SK-N-MC (cell line): ENCODE data around the gene AKT3.

Experiments used
- DNase-seq: peaks from one replicate; pipeline ENCODE4 v3.0.0-alpha.2; 2011; ENCODE audit warnings: low read depth, low spot score
- H3K27ac ChIP-seq: fragments of 200-600 bp; sonication (generic); 2 replicates; pipeline ENCODE4 v1.5.1; 2016; ENCODE audit warnings: mixed run types
- H3K36me3 ChIP-seq: fragments of 200-600 bp; sonication (generic); 2 replicates; pipeline ENCODE4 v1.6.1; 2017; ENCODE audit warnings: antibody characterized with exemption, low read length, mixed read lengths; ENCODE audit not compliant: insufficient read depth
- H3K4me3 ChIP-seq: fragments of 200-600 bp; sonication (generic); 2 replicates; pipeline ENCODE4 v1.5.1; 2016
- H3K9ac ChIP-seq: fragments of 200-600 bp; sonication (generic); 2 replicates; pipeline ENCODE4 v1.8.0; 2017; ENCODE audit warnings: mixed run types, mixed read lengths; ENCODE audit not compliant: insufficient read length
- H3K9me3 ChIP-seq: fragments of 200-600 bp; sonication (generic); 2 replicates; pipeline ENCODE4 v1.6.1; 2017; ENCODE audit warnings: low read depth, mild to moderate bottlenecking, antibody characterized with exemption, low read length, moderate library complexity, mixed read lengths
- EZH2 ChIP-seq: fragments of 200-600 bp; sonication (generic); IDR thresholded peaks from one replicate; pipeline ENCODE4 v1.6.1; 2017; ENCODE audit warnings: antibody characterized with exemption
- FOXP2 ChIP-seq: optimal IDR thresholded peaks from 2 replicates; pipeline ENCODE3; 2011; ENCODE audit warnings: mild to moderate bottlenecking, moderate library complexity; ENCODE audit not compliant: insufficient read depth; ENCODE audit errors: extremely low read length, control extremely low read depth
- POLR2AphosphoS5 ChIP-seq: IDR thresholded peaks from 2 replicates; pipeline ENCODE4 v1.6.1; 2012; ENCODE audit warnings: mild to moderate bottlenecking, low read depth, low read length, borderline replicate concordance

AKT3 gene

GRCh38 chr1:243539636-243540035 is 310.4 kb downstream of the AKT3 start:
- Histone ChIP-seq H3K9ac (no peak overlapping the region), H3K4me3 (no peak overlapping the region), H3K36me3 (no peaks in the 10 kb centered on the region), H3K27ac (no peak overlapping the region), H3K9me3 (no peaks in the 10 kb centered on the region)
- DNase-seq, result no peak
- no peak for TF ChIP-seq EZH2
- no peak for TF ChIP-seq POLR2AphosphoS5
- TF ChIP-seq FOXP2, result no peak

GRCh38 chr1:243535014-243535413 is 315.0 kb downstream of the AKT3 start:
- no peak for TF ChIP-seq FOXP2
- no peak for TF ChIP-seq POLR2AphosphoS5
- TF ChIP-seq EZH2, result no peak
- Histone ChIP-seq H3K36me3 (no peaks in the 10 kb centered on the region), H3K9me3 (no peaks in the 10 kb centered on the region), H3K27ac (no peak overlapping the region), H3K9ac (no peak overlapping the region), H3K4me3 (no peak overlapping the region)
- DNase-seq, result no peak

GRCh38 chr1:243529512-243529911 is 320.5 kb downstream of the AKT3 start:
- H3K9ac ChIP-seq, result no peak overlapping the region
- no peaks in the 10 kb centered on the region for H3K9me3 ChIP-seq
- no peak for DNase-seq
- TF ChIP-seq POLR2AphosphoS5 (no peak), EZH2 (no peak), FOXP2 (no peak)
- H3K4me3 ChIP-seq, result no peak overlapping the region
- no peak overlapping the region for H3K27ac ChIP-seq
- no peaks in the 10 kb centered on the region for H3K36me3 ChIP-seq

GRCh38 chr1:243528459-243529121 is 321.5 kb downstream of the AKT3 start:
- Histone ChIP-seq H3K4me3 (no peak overlapping the region), H3K36me3 (no peaks in the 10 kb centered on the region), H3K27ac (no peak overlapping the region), H3K9me3 (no peaks in the 10 kb centered on the region), H3K9ac (no peak overlapping the region)
- TF ChIP-seq EZH2, result no peak
- TF ChIP-seq POLR2AphosphoS5, result no peak
- no peak for TF ChIP-seq FOXP2
- no peak for DNase-seq

GRCh38 chr1:243526180-243526579 is 323.9 kb downstream of the AKT3 start:
- Histone ChIP-seq H3K9me3 (no peaks in the 10 kb centered on the region), H3K27ac (no peak overlapping the region), H3K4me3 (no peak overlapping the region), H3K9ac (no peak overlapping the region), H3K36me3 (no peaks in the 10 kb centered on the region)
- no peak for DNase-seq
- TF ChIP-seq FOXP2 (no peak), EZH2 (no peak), POLR2AphosphoS5 (no peak)

GRCh38 chr1:243525085-243525487 is 325.0 kb downstream of the AKT3 start:
- no peak overlapping the region for H3K4me3 ChIP-seq
- no peak overlapping the region for H3K27ac ChIP-seq
- H3K9ac ChIP-seq, result no peak overlapping the region
- H3K9me3 ChIP-seq, result no peaks in the 10 kb centered on the region
- no peaks in the 10 kb centered on the region for H3K36me3 ChIP-seq
- no peak for DNase-seq
- no peak for TF ChIP-seq FOXP2
- no peak for TF ChIP-seq EZH2
- no peak for TF ChIP-seq POLR2AphosphoS5

- no peak overlapping the region for H3K9ac ChIP-seq
- TF ChIP-seq POLR2AphosphoS5 (no peak), FOXP2 (no peak), EZH2 (no peak)
- no peak overlapping the region for H3K27ac ChIP-seq
- no peak for DNase-seq
- no peaks in the 10 kb centered on the region for H3K9me3 ChIP-seq
- H3K4me3 ChIP-seq, result no peak overlapping the region
- H3K36me3 ChIP-seq, result no peaks in the 10 kb centered on the region
Observed at GRCh38 chr1:243523766-243524165, 326.3 kb downstream of the AKT3 start.

GRCh38 chr1:243520831-243521230 is 329.2 kb downstream of the AKT3 start:
- Histone ChIP-seq H3K9me3 (no peaks in the 10 kb centered on the region), H3K4me3 (no peak overlapping the region), H3K9ac (no peak overlapping the region), H3K36me3 (no peaks in the 10 kb centered on the region), H3K27ac (no peak overlapping the region)
- DNase-seq, result no peak
- TF ChIP-seq EZH2 (no peak), POLR2AphosphoS5 (no peak), FOXP2 (no peak)

GRCh38 chr1:243514927-243515326 is 335.1 kb downstream of the AKT3 start:
- Histone ChIP-seq H3K27ac (no peak overlapping the region), H3K36me3 (no peaks in the 10 kb centered on the region), H3K9ac (no peak overlapping the region), H3K9me3 (no peaks in the 10 kb centered on the region), H3K4me3 (no peak overlapping the region)
- TF ChIP-seq FOXP2 (no peak), POLR2AphosphoS5 (no peak), EZH2 (no peak)
- DNase-seq, result no peak
